Suprapubic skin (tissue), 4 donors: Measurements from ENCODE around the gene SLC6A19. TPM values are rescaled to one million over a fixed set of nuclear protein-coding genes. Genes with fewer than 3 reads are reported as not detected.

Experiments
- DNase-seq, 2 donors: peaks; one replicate each; pipeline ENCODE4 v3.0.0-alpha.2; 2019; ENCODE audit warnings: low spot score in 2 of 2
- H3K27ac ChIP-seq: fragments of 200-600 bp; sonication (generic); one replicate; pipeline ENCODE4 v1.5.1; 2019
- H3K27me3 ChIP-seq: fragments of 200-600 bp; sonication (generic); one replicate; pipeline ENCODE4 v1.5.1; 2019
- H3K36me3 ChIP-seq: fragments of 200-600 bp; sonication (generic); one replicate; pipeline ENCODE4 v1.5.1; 2019
- H3K4me1 ChIP-seq: fragments of 200-600 bp; sonication (generic); one replicate; pipeline ENCODE4 v1.5.1; 2019
- H3K4me3 ChIP-seq: fragments of 200-600 bp; sonication (generic); one replicate; pipeline ENCODE4 v1.5.1; 2019; ENCODE audit warnings: mild to moderate bottlenecking
- H3K9me3 ChIP-seq: fragments of 200-600 bp; sonication (generic); one replicate; pipeline ENCODE4 v1.5.1; 2019
- EP300 ChIP-seq: sonication (generic); formaldehyde crosslinking; IDR thresholded peaks from one replicate; pipeline ENCODE4 v1.6.1; 2017; ENCODE audit warnings: antibody characterized with exemption
- POLR2A ChIP-seq, 2 donors: fragments of 450-650 bp; IDR thresholded peaks; one replicate each; pipeline ENCODE4 v1.6.1; 2017; ENCODE audit warnings: antibody characterized with exemption in 2 of 2, mild to moderate bottlenecking in 2 of 2, moderate library complexity in 2 of 2
- POLR2AphosphoS5 ChIP-seq, 3 donors: sonication (generic); formaldehyde crosslinking; IDR thresholded peaks; one replicate each; pipeline ENCODE4 v1.6.1; 2017; ENCODE audit warnings: antibody characterized with exemption in 3 of 3
- WGBS: methylation state at CpG from one replicate; pipeline ENCODE4 v1.1.5; 2018; 5-methylcytosine and 5-hydroxymethylcytosine counted together
- total RNA-seq, 4 donors: library from RNA; depleted of rRNA; stranded (reverse); fragments of >200 nt; gene quantifications; one replicate each; pipeline ENCODE4 v1.1.0, GENCODE V29; 2016
- TF ChIP-seq, protein P1 (sequence below), 2 donors: fragments of 200-600 bp in 1 of 2; fragments of 450-650 bp in 1 of 2; sonication (generic) in 1 of 2; IDR thresholded peaks; one replicate each; pipeline ENCODE4 v1.5.1; 2016 to 2019; ENCODE audit warnings: antibody characterized with exemption in 2 of 2, mild to moderate bottlenecking in 1 of 2, moderate library complexity in 1 of 2

Gene SLC6A19
- total RNA-seq, 4 donors from 2014 or later = 0.23 TPM; not detected in 3

DNA sequence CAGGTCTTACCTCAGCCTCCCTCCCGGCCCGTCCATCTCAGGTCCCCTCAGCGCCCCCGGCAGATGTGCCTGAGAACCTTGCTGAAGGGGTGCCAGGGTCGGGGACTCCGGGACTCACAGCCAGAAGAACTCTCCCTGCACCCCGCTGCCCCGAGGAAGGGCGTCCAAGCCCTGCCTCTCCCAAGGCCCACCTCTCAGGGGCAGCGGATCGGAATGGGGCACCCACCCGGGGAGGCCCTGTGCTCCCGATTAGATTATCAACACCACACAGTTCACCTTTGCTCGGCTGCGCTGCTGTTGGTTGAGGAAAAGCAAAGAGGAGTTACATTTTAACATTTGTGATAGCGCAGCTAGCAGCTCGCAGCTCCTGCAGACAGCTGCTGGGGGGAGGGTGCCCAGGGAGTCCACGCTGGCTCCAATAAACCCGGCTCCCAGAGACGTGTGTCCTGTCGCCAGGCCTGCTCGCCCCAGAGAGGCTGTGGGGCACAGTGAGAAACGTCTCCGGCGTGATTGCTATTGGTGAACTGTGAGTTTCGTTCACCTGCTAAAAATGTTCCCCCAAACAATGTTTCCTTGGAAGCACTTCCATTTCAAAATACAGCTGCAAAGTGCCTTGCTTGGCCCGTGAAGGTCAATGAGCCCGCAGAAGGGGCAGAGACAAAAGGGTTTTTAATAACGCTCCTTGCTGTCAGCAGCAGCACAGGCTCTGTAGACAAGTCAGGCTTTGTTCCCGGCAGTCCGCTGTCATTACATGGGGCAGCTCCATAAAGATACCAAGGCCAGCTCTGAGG, 18.6 kb upstream of the SLC6A19 start:
- no peaks in the 10 kb centered on the region for H3K9me3 ChIP-seq
- H3K27ac ChIP-seq = no peak overlapping the region
- peaks cover 29% of the 10 kb centered on the region for H3K27me3 ChIP-seq
- no peaks in the 10 kb centered on the region for H3K4me1 ChIP-seq
- H3K4me3 ChIP-seq = no peak overlapping the region
- DNase-seq = no peak
- TF ChIP-seq, protein P1, sequence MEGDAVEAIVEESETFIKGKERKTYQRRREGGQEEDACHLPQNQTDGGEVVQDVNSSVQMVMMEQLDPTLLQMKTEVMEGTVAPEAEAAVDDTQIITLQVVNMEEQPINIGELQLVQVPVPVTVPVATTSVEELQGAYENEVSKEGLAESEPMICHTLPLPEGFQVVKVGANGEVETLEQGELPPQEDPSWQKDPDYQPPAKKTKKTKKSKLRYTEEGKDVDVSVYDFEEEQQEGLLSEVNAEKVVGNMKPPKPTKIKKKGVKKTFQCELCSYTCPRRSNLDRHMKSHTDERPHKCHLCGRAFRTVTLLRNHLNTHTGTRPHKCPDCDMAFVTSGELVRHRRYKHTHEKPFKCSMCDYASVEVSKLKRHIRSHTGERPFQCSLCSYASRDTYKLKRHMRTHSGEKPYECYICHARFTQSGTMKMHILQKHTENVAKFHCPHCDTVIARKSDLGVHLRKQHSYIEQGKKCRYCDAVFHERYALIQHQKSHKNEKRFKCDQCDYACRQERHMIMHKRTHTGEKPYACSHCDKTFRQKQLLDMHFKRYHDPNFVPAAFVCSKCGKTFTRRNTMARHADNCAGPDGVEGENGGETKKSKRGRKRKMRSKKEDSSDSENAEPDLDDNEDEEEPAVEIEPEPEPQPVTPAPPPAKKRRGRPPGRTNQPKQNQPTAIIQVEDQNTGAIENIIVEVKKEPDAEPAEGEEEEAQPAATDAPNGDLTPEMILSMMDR (IDR thresholded peaks at IDR 0.05) = no peak
- no peak for TF ChIP-seq POLR2AphosphoS5 (IDR thresholded peaks at IDR 0.05)
- TF ChIP-seq POLR2A (IDR thresholded peaks at IDR 0.05) = no peak
- TF ChIP-seq EP300 = no peak
- no peaks in the 10 kb centered on the region for H3K36me3 ChIP-seq
- 75% methylated on average over 18 of the region's 31 CpGs for WGBS

GRCh38 chr5:1183424-1184162, 17.8 kb upstream of the SLC6A19 start:
- TF ChIP-seq POLR2AphosphoS5 (IDR thresholded peaks at IDR 0.05) (no peak), POLR2A (IDR thresholded peaks at IDR 0.05) (no peak), EP300 (no peak)
- TF ChIP-seq, protein P1 (IDR thresholded peaks at IDR 0.05) = no peak
- no peaks in the 10 kb centered on the region for H3K4me1 ChIP-seq
- peaks cover 34% of the 10 kb centered on the region for H3K27me3 ChIP-seq
- no peak overlapping the region for H3K27ac ChIP-seq
- H3K4me3 ChIP-seq = no peak overlapping the region
- DNase-seq = no peak
- H3K36me3 ChIP-seq = no peaks in the 10 kb centered on the region
- 67% methylated on average over 1 of the region's 18 CpGs for WGBS
- H3K9me3 ChIP-seq = no peaks in the 10 kb centered on the region

DNA sequence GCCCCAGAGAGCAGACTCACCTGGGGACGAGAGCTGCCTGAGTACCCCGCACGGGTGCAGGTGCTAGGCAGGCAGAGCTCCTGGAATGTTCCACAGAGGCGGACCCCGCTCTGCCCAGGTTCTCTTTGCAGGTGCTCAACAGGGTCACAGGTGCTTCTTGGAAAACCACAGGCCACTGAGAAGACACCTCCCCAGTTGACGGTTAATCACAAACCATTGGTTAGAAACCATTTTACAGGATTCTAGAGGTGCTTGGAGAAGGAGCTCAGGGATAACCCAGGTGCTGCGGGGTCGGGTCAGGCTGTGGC, 17.3 kb upstream of the SLC6A19 start:
- no peak overlapping the region for H3K27ac ChIP-seq
- TF ChIP-seq, protein P1 (IDR thresholded peaks at IDR 0.05) = no peak
- TF ChIP-seq EP300 (no peak), POLR2AphosphoS5 (IDR thresholded peaks at IDR 0.05) (no peak), POLR2A (IDR thresholded peaks at IDR 0.05) (no peak)
- H3K4me3 ChIP-seq = no peak overlapping the region
- no peaks in the 10 kb centered on the region for H3K36me3 ChIP-seq
- no peaks in the 10 kb centered on the region for H3K4me1 ChIP-seq
- peaks cover 39% of the 10 kb centered on the region for H3K27me3 ChIP-seq
- no peaks in the 10 kb centered on the region for H3K9me3 ChIP-seq
- 100% methylated on average over 2 of the region's 8 CpGs for WGBS
- DNase-seq = no peak

DNA sequence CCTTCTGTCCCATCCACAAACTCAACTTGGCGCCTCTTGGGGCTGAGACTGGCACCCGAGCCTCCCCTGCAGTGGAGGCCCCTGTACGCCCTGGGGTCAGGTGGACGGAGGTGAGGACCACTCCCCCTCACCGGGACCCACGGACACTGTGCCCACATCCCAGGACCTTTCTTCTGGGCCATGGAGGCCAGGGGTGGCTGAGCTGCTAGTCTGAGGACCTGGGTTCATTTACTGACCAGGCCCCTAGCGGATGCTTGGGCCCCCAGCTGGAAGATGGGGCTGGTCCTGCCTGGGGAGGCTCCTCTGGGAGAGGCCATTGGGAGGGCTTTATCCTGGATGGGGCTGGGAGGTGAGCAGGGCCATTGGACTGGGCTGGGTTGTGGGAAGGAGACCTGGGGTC, 16.9 kb upstream of the SLC6A19 start:
- TF ChIP-seq POLR2AphosphoS5 (IDR thresholded peaks at IDR 0.05) (no peak), EP300 (no peak), POLR2A (IDR thresholded peaks at IDR 0.05) (no peak)
- TF ChIP-seq, protein P1 (IDR thresholded peaks at IDR 0.05) = no peak
- Histone ChIP-seq H3K9me3 (no peaks in the 10 kb centered on the region), H3K4me1 (no peaks in the 10 kb centered on the region), H3K27me3 (peaks cover 42% of the 10 kb centered on the region), H3K27ac (no peak overlapping the region), H3K36me3 (no peaks in the 10 kb centered on the region), H3K4me3 (no peak overlapping the region)
- DNase-seq = no peak
- 89% methylated on average over 7 of the region's 7 CpGs for WGBS

- WGBS = 88% methylated on average over 8 of the region's 10 CpGs
Observed at GRCh38 chr5:1185038-1185627, 16.3 kb upstream of the SLC6A19 start.

More at GRCh38 chr5:1185038-1185627, 16.3 kb upstream of the SLC6A19 start:
- TF ChIP-seq POLR2A (IDR thresholded peaks at IDR 0.05) = no peak
- TF ChIP-seq EP300 = no peak
- no peak for TF ChIP-seq POLR2AphosphoS5 (IDR thresholded peaks at IDR 0.05)
- Histone ChIP-seq H3K9me3 (no peaks in the 10 kb centered on the region), H3K27me3 (peaks cover 47% of the 10 kb centered on the region), H3K27ac (no peak overlapping the region), H3K4me1 (no peaks in the 10 kb centered on the region), H3K36me3 (no peaks in the 10 kb centered on the region), H3K4me3 (no peak overlapping the region)
- no peak for DNase-seq
